Karpas-422 (cell line): ENCODE results near the gene CHMP1A. TPM values are rescaled to one million over a fixed set of nuclear protein-coding genes. Genes with fewer than 3 reads are reported as not detected.

Experiments used
- DNase-seq: peaks from one replicate; pipeline ENCODE4 v3.0.0-alpha.2; 2015
- H2AFZ ChIP-seq: fragments of 200-600 bp; sonication (generic); 2 replicates; pipeline ENCODE4 v1.6.1; 2014; ENCODE audit warnings: antibody characterized with exemption, low read length, mixed read lengths
- H3K27ac ChIP-seq: fragments of 200-600 bp; sonication (generic); 2 replicates; pipeline ENCODE4 v1.5.1; 2014; ENCODE audit warnings: mild to moderate bottlenecking, low read length, moderate library complexity
- H3K27me3 ChIP-seq: fragments of 200-600 bp; sonication (generic); 2 replicates; pipeline ENCODE4 v1.6.1; 2014; ENCODE audit warnings: low read length, mixed read lengths
- H3K36me3 ChIP-seq: fragments of 200-600 bp; sonication (generic); 2 replicates; pipeline ENCODE4 v1.6.1; 2014; ENCODE audit warnings: low read length, mixed read lengths; ENCODE audit not compliant: insufficient read depth
- H3K4me1 ChIP-seq: fragments of 200-600 bp; sonication (generic); 2 replicates; pipeline ENCODE4 v1.6.1; 2014; ENCODE audit warnings: mild to moderate bottlenecking, low read length, mixed read lengths
- H3K4me2 ChIP-seq: fragments of 200-600 bp; sonication (generic); 2 replicates; pipeline ENCODE4 v1.6.1; 2014; ENCODE audit warnings: low read length, low read depth, mild to moderate bottlenecking; ENCODE audit not compliant: poor library complexity, severe bottlenecking
- H3K4me3 ChIP-seq: fragments of 200-600 bp; sonication (generic); 2 replicates; pipeline ENCODE4 v1.5.1; 2014; ENCODE audit warnings: mild to moderate bottlenecking, antibody characterized with exemption, low read length, mixed read lengths
- H3K79me2 ChIP-seq: fragments of 200-600 bp; sonication (generic); 2 replicates; pipeline ENCODE4 v1.6.1; 2014; ENCODE audit warnings: mild to moderate bottlenecking, low read length, mixed read lengths
- H3K9ac ChIP-seq: fragments of 200-600 bp; sonication (generic); 2 replicates; pipeline ENCODE4 v1.6.0; 2014; ENCODE audit warnings: low read length
- H3K9me2 ChIP-seq: fragments of 200-600 bp; sonication (generic), shearing (Covaris generic); replicated peaks from 2 replicates; pipeline ENCODE4 v1.6.0; 2014; ENCODE audit warnings: mild to moderate bottlenecking, low read length, moderate library complexity; ENCODE audit not compliant: insufficient read depth
- H3K9me3 ChIP-seq: fragments of 300-700, 200-600 bp; sonication (generic); 2 replicates; pipeline ENCODE4 v1.6.1; 2014; ENCODE audit warnings: low read length, mixed read lengths
- H4K20me1 ChIP-seq: fragments of 200-600 bp; sonication (generic); 2 replicates; pipeline ENCODE4 v1.6.1; 2014; ENCODE audit warnings: mild to moderate bottlenecking, antibody characterized with exemption, low read length, low read depth; ENCODE audit not compliant: insufficient read depth
- total RNA-seq: library from RNA; depleted of rRNA; stranded (reverse); fragments of >200 nt; shearing (Covaris generic); gene quantifications from 2 replicates; pipeline ENCODE4 v1.2.3, GENCODE V29; 2014; ENCODE audit warnings: low replicate concordance

CHMP1A gene
- total RNA-seq, 1 experiment from 2014 or later, result 35.3 TPM

DNA sequence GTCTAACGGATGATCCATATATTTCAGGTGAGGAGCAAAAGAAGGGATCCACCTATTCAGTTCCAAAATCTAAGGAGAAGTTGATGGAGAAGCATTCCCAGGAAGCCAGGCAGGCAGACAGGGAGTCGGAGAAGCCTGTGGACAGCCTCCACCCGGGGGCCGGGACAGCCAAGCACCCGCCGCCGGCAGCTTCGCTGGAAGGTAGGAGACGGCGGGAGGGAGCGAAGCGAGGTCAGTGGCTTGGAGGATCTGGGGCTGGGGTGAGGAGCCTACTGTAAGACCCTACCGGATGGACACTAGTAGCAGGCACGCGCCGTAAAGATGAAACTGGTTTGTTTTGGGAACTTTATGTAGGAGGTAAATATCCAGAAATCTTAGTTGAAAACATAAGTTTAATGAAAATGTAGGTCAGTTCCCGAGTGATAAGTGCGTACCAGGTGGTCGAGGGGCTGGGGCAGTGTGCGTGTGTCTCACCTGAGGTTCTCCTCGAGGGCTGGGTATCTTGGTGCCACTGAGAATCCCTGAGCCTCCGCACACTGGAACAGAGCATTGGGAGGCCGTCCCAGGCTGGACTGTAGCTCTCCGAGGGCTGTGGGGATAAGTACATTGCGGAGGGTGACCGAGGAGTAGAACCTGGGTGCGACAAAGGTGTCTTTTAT is 842 bp upstream of the CHMP1A start:
- H3K9me3 ChIP-seq, result no peaks in the 10 kb centered on the region
- peak overlapping the region; percentile 92 for H3K9ac ChIP-seq
- peaks cover 16% of the 10 kb centered on the region for H3K4me1 ChIP-seq
- no peaks in the 10 kb centered on the region for H3K9me2 ChIP-seq
- H3K4me2 ChIP-seq, result peak overlapping the region; percentile 94
- peak; percentile 61 for DNase-seq
- H3K4me3 ChIP-seq, result peak overlapping the region; percentile 88
- peaks cover 14% of the 10 kb centered on the region; the same call in 1 of the 2 replicates for H4K20me1 ChIP-seq
- peaks cover 66% of the 10 kb centered on the region for H3K79me2 ChIP-seq
- H2AFZ ChIP-seq, result peak overlapping the region; percentile 61
- H3K27me3 ChIP-seq, result no peaks in the 10 kb centered on the region
- peaks cover 17% of the 10 kb centered on the region for H3K36me3 ChIP-seq
- H3K27ac ChIP-seq, result peak overlapping the region; percentile 54

DNA sequence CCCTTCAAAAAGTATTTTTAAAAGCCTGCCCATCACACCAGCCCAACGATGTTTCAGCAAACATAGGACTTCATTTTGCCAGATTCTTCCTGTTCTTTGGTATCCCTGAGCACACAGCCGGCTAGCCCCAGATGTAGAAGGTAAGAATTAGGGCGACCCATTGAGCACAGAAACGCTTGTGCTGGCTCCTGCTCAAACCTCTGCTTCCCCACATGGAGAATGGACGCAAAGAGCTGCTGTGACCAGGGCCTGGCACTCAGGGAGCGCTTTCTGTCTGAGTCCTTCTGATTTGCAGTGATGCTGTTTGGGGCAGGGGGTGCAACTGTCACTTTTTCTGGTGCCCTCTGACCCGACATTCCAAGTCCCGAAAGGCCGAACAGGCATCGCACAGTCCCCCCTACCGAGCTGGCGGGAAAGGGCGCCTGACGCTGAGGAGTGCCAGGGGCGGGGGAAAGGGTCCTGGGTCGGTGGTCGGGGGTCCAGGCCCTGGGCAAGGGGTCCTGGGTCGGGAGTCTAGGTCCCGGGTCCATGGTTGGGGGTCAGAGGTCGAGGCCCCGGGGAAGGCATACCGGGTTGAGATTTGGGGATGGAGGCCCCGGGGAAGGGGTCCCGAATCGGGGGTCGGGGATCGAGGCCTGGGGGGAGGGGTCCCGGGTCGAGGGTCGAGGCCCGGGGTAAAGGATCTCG is 930 bp downstream of the CHMP1A start:
- Histone ChIP-seq H3K79me2 (peaks cover 72% of the 10 kb centered on the region), H3K4me3 (peak overlapping the region; percentile 88), H3K27ac (0 out of 2 replicates have a peak overlapping the region, but pooled peaks have one; percentile 34), H3K4me1 (peaks cover 16% of the 10 kb centered on the region), H3K4me2 (peak overlapping the region; percentile 94), H2AFZ (no peak overlapping the region), H3K27me3 (no peaks in the 10 kb centered on the region), H3K9me3 (no peaks in the 10 kb centered on the region), H4K20me1 (peaks cover 18% of the 10 kb centered on the region; the same call in 1 of the 2 replicates), H3K36me3 (peaks cover 14% of the 10 kb centered on the region), H3K9me2 (no peaks in the 10 kb centered on the region), H3K9ac (peak overlapping the region; percentile 92)
- no peak for DNase-seq

DNA sequence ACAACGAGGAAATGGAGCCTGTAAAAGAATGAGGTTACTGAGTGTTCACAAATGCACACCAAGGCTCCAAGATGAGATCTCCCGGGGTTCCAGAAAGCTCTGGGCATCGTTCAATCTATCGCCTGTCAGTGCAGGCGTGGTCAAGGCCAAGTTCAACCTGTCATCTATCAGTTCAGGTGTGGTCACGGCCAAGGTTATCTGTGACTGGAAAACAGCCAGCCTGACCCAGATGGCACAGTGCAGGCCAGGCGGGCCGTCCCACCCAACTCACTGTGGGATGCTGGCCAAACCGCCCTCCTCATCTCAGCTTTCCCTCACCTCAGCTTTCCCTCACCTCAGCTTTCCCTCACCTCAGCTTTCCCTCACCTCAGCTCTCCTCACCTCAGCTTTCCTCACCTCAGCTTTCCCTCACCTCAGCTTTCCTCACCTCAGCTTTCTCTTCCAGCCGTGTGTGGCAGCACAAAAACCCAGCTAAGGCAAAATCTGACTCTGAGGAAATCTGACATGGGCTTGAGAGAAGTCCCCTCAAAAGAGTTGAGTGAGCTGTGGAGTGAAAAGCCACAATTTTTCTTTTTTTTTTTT is 2.4 kb downstream of the CHMP1A start:
- Histone ChIP-seq H3K9me2 (no peaks in the 10 kb centered on the region), H3K79me2 (peaks cover 68% of the 10 kb centered on the region), H3K27ac (no peak overlapping the region), H3K4me3 (no peak overlapping the region), H3K9me3 (no peaks in the 10 kb centered on the region), H3K4me2 (no peak overlapping the region), H3K27me3 (no peaks in the 10 kb centered on the region), H3K36me3 (peaks cover 6% of the 10 kb centered on the region; the same call in 1 of the 2 replicates), H2AFZ (no peak overlapping the region), H3K9ac (no peak overlapping the region), H3K4me1 (peaks cover 16% of the 10 kb centered on the region), H4K20me1 (peaks cover 18% of the 10 kb centered on the region; the same call in 1 of the 2 replicates)
- DNase-seq, result no peak

DNA sequence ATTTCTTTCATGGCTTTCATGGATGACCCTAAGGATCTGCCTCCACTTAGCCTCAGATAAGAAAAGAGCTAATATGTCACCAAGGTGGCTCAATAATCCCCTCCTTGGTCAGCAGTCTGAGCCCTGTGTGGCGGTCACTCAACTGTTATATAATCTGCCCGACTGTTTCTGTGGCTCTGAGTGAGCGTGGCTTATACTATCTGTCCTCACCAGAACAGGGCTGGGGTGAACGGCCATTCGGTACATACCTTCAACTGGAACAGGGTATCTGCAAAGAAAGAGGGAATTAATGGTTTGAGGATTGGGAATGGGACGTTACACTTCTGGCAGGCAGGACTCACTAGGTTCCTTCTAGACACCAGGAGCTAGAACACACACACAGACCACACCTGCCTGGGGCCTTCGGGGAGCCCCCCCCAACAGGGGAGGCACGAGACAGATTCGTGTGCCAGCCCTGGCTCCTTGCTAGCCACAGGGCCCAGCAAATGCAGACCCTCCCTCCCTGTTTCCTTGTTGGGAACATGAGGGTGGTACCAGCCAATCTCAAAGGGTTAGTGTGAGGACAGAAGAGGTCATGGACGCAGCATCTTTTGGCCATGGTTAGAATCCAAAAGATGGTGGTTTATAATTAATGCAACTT is 3.7 kb downstream of the CHMP1A start:
- H3K4me1 ChIP-seq, result peaks cover 11% of the 10 kb centered on the region
- peaks cover 18% of the 10 kb centered on the region; the same call in 1 of the 2 replicates for H4K20me1 ChIP-seq
- H3K9me3 ChIP-seq, result no peaks in the 10 kb centered on the region
- no peaks in the 10 kb centered on the region for H3K9me2 ChIP-seq
- H3K4me3 ChIP-seq, result no peak overlapping the region
- H3K79me2 ChIP-seq, result peaks cover 55% of the 10 kb centered on the region
- DNase-seq, result no peak
- H3K27me3 ChIP-seq, result no peaks in the 10 kb centered on the region
- no peak overlapping the region for H3K9ac ChIP-seq
- H2AFZ ChIP-seq, result no peak overlapping the region
- no peaks in the 10 kb centered on the region for H3K36me3 ChIP-seq
- no peak overlapping the region for H3K4me2 ChIP-seq
- no peak overlapping the region for H3K27ac ChIP-seq

DNA sequence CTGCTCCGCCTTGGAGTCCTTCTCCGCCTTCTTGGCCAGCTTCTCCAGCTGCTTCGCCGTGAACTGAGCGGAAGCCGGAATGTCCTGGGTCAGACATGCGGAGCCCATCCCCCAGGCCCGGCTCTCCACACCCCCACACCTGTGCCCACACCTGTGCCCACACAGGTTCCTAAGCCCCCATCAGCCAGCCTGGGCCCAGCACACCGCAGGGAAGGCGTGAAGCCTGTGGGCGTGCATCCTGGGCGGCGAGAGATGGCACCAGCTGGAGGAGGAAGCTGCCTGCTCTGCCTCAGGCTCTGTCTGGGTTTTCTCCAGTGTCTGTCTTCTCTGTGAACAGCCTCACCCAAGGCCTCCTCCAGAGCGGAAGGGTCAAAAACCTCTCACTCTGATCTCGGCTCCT is 5.9 kb downstream of the CHMP1A start:
- Histone ChIP-seq H4K20me1 (peaks cover 13% of the 10 kb centered on the region; the same call in 1 of the 2 replicates), H3K4me3 (no peak overlapping the region)

DNA sequence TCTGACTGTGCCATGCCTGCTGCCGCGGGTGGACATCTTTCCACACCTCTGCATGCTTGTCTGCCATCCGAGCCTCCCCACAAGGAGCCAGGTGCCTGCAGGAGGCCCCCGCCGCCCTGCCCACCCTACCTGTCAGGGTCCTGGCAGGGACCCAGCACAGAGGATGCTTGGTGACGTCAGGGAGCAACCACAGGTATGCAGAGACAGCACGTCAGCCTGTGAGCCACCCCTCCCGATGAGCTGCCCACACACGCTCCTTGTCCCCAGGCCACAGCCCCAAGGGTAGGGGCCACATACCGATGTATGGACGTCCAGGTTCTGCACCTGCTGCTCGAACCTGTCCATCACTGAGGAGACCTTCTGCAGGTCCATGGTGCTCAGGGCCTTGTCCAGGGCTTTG is 10.6 kb downstream of the CHMP1A start:
- Histone ChIP-seq H4K20me1 (peaks cover 4% of the 10 kb centered on the region; the same call in 1 of the 2 replicates), H3K9me2 (no peaks in the 10 kb centered on the region), H3K4me2 (no peak overlapping the region), H2AFZ (no peak overlapping the region), H3K9me3 (no peaks in the 10 kb centered on the region), H3K27ac (no peak overlapping the region), H3K27me3 (no peaks in the 10 kb centered on the region), H3K4me3 (no peak overlapping the region), H3K79me2 (peaks cover 6% of the 10 kb centered on the region; the same call in 1 of the 2 replicates), H3K9ac (no peak overlapping the region), H3K4me1 (no peaks in the 10 kb centered on the region), H3K36me3 (no peaks in the 10 kb centered on the region)
- no peak for DNase-seq

More for the DNA sequence above, 5.9 kb downstream of the CHMP1A start:
- no peak overlapping the region for H3K27ac ChIP-seq
- DNase-seq, result no peak
- H3K4me2 ChIP-seq, result no peak overlapping the region
- no peaks in the 10 kb centered on the region for H3K9me3 ChIP-seq
- H3K9ac ChIP-seq, result no peak overlapping the region
- peaks cover 5% of the 10 kb centered on the region for H3K4me1 ChIP-seq
- H3K79me2 ChIP-seq, result peaks cover 37% of the 10 kb centered on the region
- H3K27me3 ChIP-seq, result no peaks in the 10 kb centered on the region
- H3K36me3 ChIP-seq, result no peaks in the 10 kb centered on the region
- H2AFZ ChIP-seq, result no peak overlapping the region
- no peaks in the 10 kb centered on the region for H3K9me2 ChIP-seq

DNA sequence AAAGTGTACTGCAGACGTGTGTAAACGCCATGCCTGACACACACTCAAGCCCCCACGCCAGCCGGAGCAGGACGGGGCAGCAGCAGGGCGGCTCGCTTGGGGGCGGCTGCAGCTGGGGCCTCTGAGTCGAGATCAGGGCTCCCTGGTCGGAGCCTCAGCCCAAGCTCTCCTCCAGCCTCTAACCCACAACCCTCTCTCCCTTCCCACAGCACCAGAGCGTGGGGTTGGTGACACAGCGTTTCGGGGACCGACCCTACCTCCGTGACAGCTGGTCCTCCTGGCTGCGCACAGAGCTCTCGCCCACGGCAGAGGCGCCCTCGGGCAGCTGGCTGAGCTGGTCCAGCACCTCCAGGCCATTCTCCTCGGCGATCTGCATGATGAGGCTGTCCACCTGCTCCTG is 11.2 kb downstream of the CHMP1A start:
- Histone ChIP-seq H3K4me3 (no peak overlapping the region), H2AFZ (no peak overlapping the region), H3K27ac (no peak overlapping the region), H3K4me2 (no peak overlapping the region), H3K27me3 (no peaks in the 10 kb centered on the region), H3K36me3 (no peaks in the 10 kb centered on the region), H3K9me2 (no peaks in the 10 kb centered on the region), H3K79me2 (no peaks in the 10 kb centered on the region), H3K9me3 (no peaks in the 10 kb centered on the region), H3K4me1 (no peaks in the 10 kb centered on the region), H4K20me1 (peaks cover 7% of the 10 kb centered on the region; the same call in 1 of the 2 replicates), H3K9ac (no peak overlapping the region)
- DNase-seq, result no peak

DNA sequence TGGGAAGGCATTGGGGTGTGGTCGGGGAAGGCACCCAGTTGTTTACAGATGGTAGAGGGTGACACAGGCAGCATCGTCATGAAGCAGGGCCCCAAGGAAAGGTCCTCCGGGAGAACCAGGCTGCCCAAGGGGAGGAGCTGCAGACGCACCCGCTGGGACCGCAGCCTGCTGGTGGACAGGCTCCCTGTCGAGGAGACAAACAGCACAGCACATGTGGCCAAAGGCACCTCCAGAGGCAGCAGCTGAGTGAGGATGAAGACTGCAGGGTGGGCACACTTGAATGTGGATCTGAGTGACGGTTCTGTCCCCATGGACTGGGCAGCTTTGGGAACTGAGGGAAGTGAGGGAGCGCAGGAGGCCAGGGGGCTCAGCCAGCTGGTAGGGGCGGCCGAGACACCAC is 12.4 kb downstream of the CHMP1A start:
- no peak overlapping the region for H3K4me2 ChIP-seq
- DNase-seq, result no peak
- H3K27me3 ChIP-seq, result no peaks in the 10 kb centered on the region
- no peaks in the 10 kb centered on the region for H3K79me2 ChIP-seq
- no peak overlapping the region for H2AFZ ChIP-seq
- H3K9ac ChIP-seq, result no peak overlapping the region
- no peak overlapping the region for H3K4me3 ChIP-seq
- H3K4me1 ChIP-seq, result no peaks in the 10 kb centered on the region
- H3K9me2 ChIP-seq, result no peaks in the 10 kb centered on the region
- H3K36me3 ChIP-seq, result no peaks in the 10 kb centered on the region
- H4K20me1 ChIP-seq, result peaks cover 7% of the 10 kb centered on the region; the same call in 1 of the 2 replicates
- H3K9me3 ChIP-seq, result no peaks in the 10 kb centered on the region
- no peak overlapping the region for H3K27ac ChIP-seq
